HG02763 (cell line): ENCODE measurements around the gene MACROD2.

ENCODE experiments used
- ATAC-seq: cut with Tn5 transposase; IDR thresholded peaks from one replicate; pipeline ENCODE4 v1.9.1; 2021; ENCODE audit warnings: mild to moderate bottlenecking, moderate library complexity; ENCODE audit not compliant: unreplicated experiment

Gene MACROD2

GRCh38 chr20:15890407-15890982, 1895.2 kb downstream of the MACROD2 start:
- no peak for ATAC-seq

- no peak for ATAC-seq
Observed at GRCh38 chr20:15895126-15895525, 1899.8 kb downstream of the MACROD2 start.

GRCh38 chr20:15895560-15896084, 1900.3 kb downstream of the MACROD2 start:
- peak; percentile 75 for ATAC-seq

- ATAC-seq: no peak
Observed at GRCh38 chr20:15899967-15900366, 1904.7 kb downstream of the MACROD2 start.

- ATAC-seq: no peak
Observed at GRCh38 chr20:15900443-15900842, 1905.1 kb downstream of the MACROD2 start.

- no peak for ATAC-seq
Observed at GRCh38 chr20:15902493-15902892, 1907.2 kb downstream of the MACROD2 start.

GRCh38 chr20:15905661-15906060, 1910.3 kb downstream of the MACROD2 start:
- no peak for ATAC-seq

GRCh38 chr20:15909995-15910394, 1914.7 kb downstream of the MACROD2 start:
- no peak for ATAC-seq

GRCh38 chr20:15911581-15911980, 1916.3 kb downstream of the MACROD2 start:
- no peak for ATAC-seq

GRCh38 chr20:15913391-15914025, 1918.2 kb downstream of the MACROD2 start:
- no peak for ATAC-seq

GRCh38 chr20:15916623-15917022, 1921.3 kb downstream of the MACROD2 start:
- ATAC-seq: no peak

GRCh38 chr20:15917283-15917682, 1922.0 kb downstream of the MACROD2 start:
- no peak for ATAC-seq

- ATAC-seq: no peak
Observed at GRCh38 chr20:15918631-15919030, 1923.3 kb downstream of the MACROD2 start.

- no peak for ATAC-seq
Observed at GRCh38 chr20:15919118-15919517, 1923.8 kb downstream of the MACROD2 start.

- no peak for ATAC-seq
Observed at GRCh38 chr20:15921930-15922329, 1926.6 kb downstream of the MACROD2 start.

GRCh38 chr20:15922556-15922955, 1927.2 kb downstream of the MACROD2 start:
- peak; percentile 29 for ATAC-seq

GRCh38 chr20:15923030-15923776, 1927.9 kb downstream of the MACROD2 start:
- ATAC-seq: peak; percentile 59

GRCh38 chr20:15924556-15924955, 1929.2 kb downstream of the MACROD2 start:
- no peak for ATAC-seq

GRCh38 chr20:15925376-15925775, 1930.1 kb downstream of the MACROD2 start:
- ATAC-seq: no peak

- ATAC-seq: no peak
Observed at GRCh38 chr20:15927893-15928650, 1932.8 kb downstream of the MACROD2 start.

- ATAC-seq: no peak
Observed at GRCh38 chr20:15928946-15929345, 1933.6 kb downstream of the MACROD2 start.
